A549 (cell line): Measurements from ENCODE around the gene PDIA6. TPM values are rescaled to one million over a fixed set of nuclear protein-coding genes. Genes with fewer than 3 reads are reported as not detected.

ENCODE experiments used
- ATAC-seq, 2 experiments: fragments of 200-7000 bp in 1 of 2; fragments of >200 bp in 1 of 2; cut with Nextera tagmentation in 1 of 2; cut with Tn5 transposase in 1 of 2; 3 replicates each; pipeline versions ENCODE4 v1.8.0 to v1.9.1; 2018 to 2020; ENCODE audit warnings: mild to moderate bottlenecking in 1 of 2, moderate library complexity in 1 of 2
- CTCF ChIA-PET: fragments of 300-600 bp; sonication (Branson Sonifier 250); formaldehyde crosslinking; extraction: SDS; loops from one replicate; lab custom pipeline; 2021; ENCODE audit warnings: antibody characterized with exemption, inconsistent platforms; lab: Yijun Ruan, JAX
- POLR2A ChIA-PET: fragments of 350-600 bp; formaldehyde crosslinking; extraction: SDS; loops from one replicate; lab custom pipeline; 2021; ENCODE audit warnings: antibody characterized with exemption, inconsistent platforms; lab: Yijun Ruan, JAX
- DNase-seq, 2 experiments: peaks; one replicate each; pipeline versions ENCODE4 v3.0.0 to v3.0.0-alpha.2; 2011 to 2016; ENCODE audit warnings: low read depth in 1 of 2, low spot score in 1 of 2
- FAIRE-seq: peaks from 2 replicates; lab custom pipeline; 2011; peaks lifted over from hg19 to GRCh38; lab: Jason Lieb, UNC
- H3K27ac ChIP-seq, 2 experiments: fragments of >200 bp; sonication (Bioruptor Twin); formaldehyde crosslinking; 3 replicates each; pipeline ENCODE4 v1.5.1; 2016 to 2017
- H3K4me1 ChIP-seq: fragments of >200 bp; sonication (Bioruptor Twin); formaldehyde crosslinking; 3 replicates; pipeline ENCODE4 v1.6.1; 2016
- H3K4me2 ChIP-seq: fragments of >200 bp; sonication (Bioruptor Twin); formaldehyde crosslinking; 3 replicates; pipeline ENCODE4 v1.6.1; 2016
- H3K4me3 ChIP-seq: fragments of >200 bp; sonication (Bioruptor Twin); formaldehyde crosslinking; 3 replicates; pipeline ENCODE4 v1.5.1; 2016
- H3K9me3 ChIP-seq: fragments of >200 bp; sonication (Bioruptor Twin); formaldehyde crosslinking; 3 replicates; pipeline ENCODE4 v1.6.1; 2016
- BHLHE40 ChIP-seq: IDR thresholded peaks from 2 replicates; pipeline ENCODE4 v1.6.1; 2012; ENCODE audit warnings: low read depth, low read length, inconsistent platforms
- CBX2 ChIP-seq: fragments of 200-600 bp; sonication (generic); IDR thresholded peaks from 2 replicates; pipeline ENCODE4 v1.6.1; 2016; ENCODE audit warnings: low read depth, mild to moderate bottlenecking, borderline replicate concordance
- CTCF ChIP-seq: fragments of >200 bp; sonication (Bioruptor Twin); formaldehyde crosslinking; IDR thresholded peaks from 3 replicates; pipeline ENCODE4 v1.5.1; 2016
- EHF ChIP-seq: fragments of 250-450 bp; sonication (Bioruptor Pico); IDR thresholded peaks from 2 replicates; pipeline ENCODE4 v1.5.0; 2020; ENCODE audit warnings: mild to moderate bottlenecking
- EHMT2 ChIP-seq: fragments of 200-600 bp; sonication (generic); IDR thresholded peaks from 2 replicates; pipeline ENCODE4 v1.6.1; 2016; ENCODE audit warnings: antibody characterized with exemption, low read depth, mild to moderate bottlenecking, moderate library complexity
- ESRRA ChIP-seq: fragments of 150-350 bp; IDR thresholded peaks from 2 replicates; pipeline ENCODE4 v1.6.1; 2014; ENCODE audit warnings: mild to moderate bottlenecking, low read length, borderline replicate concordance
- FOSL2 ChIP-seq, 2 experiments: fragments of 450-650 bp in 1 of 2; fragments of >200 bp in 1 of 2; sonication (Bioruptor Twin) in 1 of 2; formaldehyde crosslinking; IDR thresholded peaks; 2 replicates each; pipeline versions ENCODE4 v1.5.0 to v1.6.1; 2016 to 2020; ENCODE audit warnings: mild to moderate bottlenecking in 1 of 2, moderate library complexity in 1 of 2
- HDAC2 ChIP-seq: fragments of 200-600 bp; sonication (generic); IDR thresholded peaks from 2 replicates; pipeline ENCODE4 v1.6.1; 2016
- HMGXB4 ChIP-seq: fragments of 250-450 bp; sonication (Bioruptor Pico); IDR thresholded peaks from 2 replicates; pipeline ENCODE4 v1.5.0; 2021; ENCODE audit warnings: mild to moderate bottlenecking, moderate library complexity, borderline replicate concordance
- HOXB13 ChIP-seq: fragments of 250-450 bp; sonication (Bioruptor Pico); IDR thresholded peaks from 2 replicates; pipeline ENCODE4 v1.5.0; 2020; ENCODE audit warnings: low read depth, mild to moderate bottlenecking, moderate library complexity
- HOXB5 ChIP-seq: fragments of 250-450 bp; sonication (Bioruptor Pico); IDR thresholded peaks from 2 replicates; pipeline ENCODE4 v1.5.0; 2020; ENCODE audit warnings: mild to moderate bottlenecking, moderate library complexity
- JUNB ChIP-seq: fragments of >200 bp; sonication (Bioruptor Twin); formaldehyde crosslinking; IDR thresholded peaks from 2 replicates; pipeline ENCODE4 v1.6.1; 2016
- MAX ChIP-seq: IDR thresholded peaks from 2 replicates; pipeline ENCODE4 v1.6.1; 2012
- NFE2L2 ChIP-seq: fragments of 150-350 bp; conservative IDR thresholded peaks from 2 replicates; pipeline ENCODE4 v1.6.1; 2014; ENCODE audit warnings: low read length
- NPAS2 ChIP-seq: fragments of 250-450 bp; sonication (Bioruptor Pico); IDR thresholded peaks from 2 replicates; pipeline ENCODE4 v1.8.0; 2022; ENCODE audit warnings: mild to moderate bottlenecking, moderate library complexity, borderline replicate concordance
- NR3C1 ChIP-seq: fragments of >200 bp; sonication (Bioruptor Twin); formaldehyde crosslinking; IDR thresholded peaks from 3 replicates; pipeline ENCODE4 v1.6.1; 2017
- PBX3 ChIP-seq: IDR thresholded peaks from 2 replicates; pipeline ENCODE4 v1.6.1; 2012
- PHF8 ChIP-seq: fragments of 200-600 bp; sonication (generic); IDR thresholded peaks from 2 replicates; pipeline ENCODE4 v1.6.1; 2016; ENCODE audit warnings: low read depth, mild to moderate bottlenecking, antibody characterized with exemption, moderate library complexity, borderline replicate concordance
- TFCP2L1 ChIP-seq: fragments of 250-450 bp; sonication (Bioruptor Pico); IDR thresholded peaks from 2 replicates; pipeline ENCODE4 v1.5.0; 2021; ENCODE audit warnings: mild to moderate bottlenecking
- ZC3H11A ChIP-seq: fragments of 450-650 bp; IDR thresholded peaks from 2 replicates; pipeline ENCODE4 v1.6.1; 2014; ENCODE audit warnings: antibody characterized with exemption, mild to moderate bottlenecking
- ZFP36 ChIP-seq: fragments of 450-650 bp; IDR thresholded peaks from 2 replicates; pipeline ENCODE4 v1.6.1; 2014; ENCODE audit warnings: borderline replicate concordance; ENCODE audit not compliant: partially characterized antibody
- ZNF302 ChIP-seq: fragments of 250-450 bp; sonication (Bioruptor Pico); IDR thresholded peaks from 2 replicates; pipeline ENCODE4 v1.9.0; 2021; ENCODE audit warnings: inconsistent platforms, mild to moderate bottlenecking, moderate library complexity
- ZSCAN20 ChIP-seq: fragments of 250-450 bp; sonication (Bioruptor Pico); IDR thresholded peaks from 2 replicates; pipeline ENCODE4 v1.8.0; 2022; ENCODE audit warnings: mild to moderate bottlenecking, moderate library complexity
- WGBS: methylation state at CpG from one replicate; pipeline ENCODE4 v1.1.6; 2017; ENCODE audit errors: missing lambda C conversion rate; 5-methylcytosine and 5-hydroxymethylcytosine counted together
- polyA plus RNA-seq, 4 experiments: library from polyadenylated mRNA; depleted of rRNA in 3 of 4; stranded (reverse); fragments of >200 nt; fragmentation: RNase III in 1 of 4; extraction: RNeasy Plus Mini Kit Qiagen cat#74134 plus additional on column Dnase treatment in 1 of 4; gene quantifications; 2 replicates in 3 of 4; 3 replicates in 1 of 4; pipeline ENCODE4 v1.2.3, GENCODE V29; 2011 to 2017

Gene PDIA6
- polyA plus RNA-seq, 2 of the 4 experiments (the other 2 are of a cell fraction), result 322 to 442 TPM

- Histone ChIP-seq H3K27ac (no peak overlapping the region), H3K9me3 (no peaks in the 10 kb centered on the region), H3K4me3 (no peak overlapping the region)
- no peak for DNase-seq
- 98% methylated on average over 11 of the region's 11 CpGs for WGBS
- ChIA-PET CTCF (interaction anchor here (0.6 kb wide), 1 partner anchor 51 kb away, joined by 3 read pairs; no protein-coding TSS in a partner anchor), POLR2A (no interaction called here)
- TF ChIP-seq ZFP36 (no peak), NPAS2 (CRISPR knock-in tag) (no peak), TFCP2L1 (CRISPR knock-in tag) (no peak), FOSL2 (IDR thresholded peaks at IDR 0.05) (no peak), FOSL2 (CRISPR knock-in tag; IDR thresholded peaks at IDR 0.05) (no peak), HMGXB4 (CRISPR knock-in tag) (no peak), CTCF (no peak), HOXB5 (CRISPR knock-in tag) (no peak), NFE2L2 (no peak), ZNF302 (CRISPR knock-in tag) (no peak), BHLHE40 (no peak), HOXB13 (CRISPR knock-in tag) (no peak), PBX3 (no peak)
- TF ChIP-seq, all 56 proteins: peak for 0
- FAIRE-seq, result no peak
- Histone ChIP-seq H3K4me1 (peaks cover 10% of the 10 kb centered on the region; the same call in 2 of the 3 replicates), H3K4me2 (no peak overlapping the region)
- ATAC-seq, result no peak
Measured at GRCh38 chr2:10780491-10780820, 32.1 kb downstream of the PDIA6 start.

- POLR2A ChIA-PET, result no interaction called here
- peaks cover 10% of the 10 kb centered on the region; the same call in 2 of the 3 replicates for H3K4me1 ChIP-seq
- no peak overlapping the region for H3K27ac ChIP-seq
- 94% methylated on average over 25 of the region's 25 CpGs for WGBS
- CTCF ChIA-PET, result interaction anchor here (0.6 kb wide), 1 partner anchor 51 kb away, joined by 3 read pairs; no protein-coding TSS in a partner anchor
- FAIRE-seq (no peak), ATAC-seq (no peak)
- TF ChIP-seq ZC3H11A (no peak), ZSCAN20 (CRISPR knock-in tag) (no peak), EHF (CRISPR knock-in tag) (no peak), EHMT2 (no peak), JUNB (no peak), PHF8 (no peak), NR3C1 (no peak), CBX2 (no peak), HDAC2 (no peak), MAX (no peak), ESRRA (no peak), TFCP2L1 (CRISPR knock-in tag) (no peak)
- TF ChIP-seq, all 56 proteins: peak for 0
- H3K9me3 ChIP-seq, result no peaks in the 10 kb centered on the region
- no peak for DNase-seq
- no peak overlapping the region for H3K4me3 ChIP-seq
- H3K4me2 ChIP-seq, result no peak overlapping the region
Measured at GRCh38 chr2:10779776-10780490, 32.7 kb downstream of the PDIA6 start.
